Kidney tubule cell (primary cell): Measurements from ENCODE around the gene SEPTIN14.
"Not testable (repeated sequence)": the region's sequence is repeated elsewhere in the genome, so short reads cannot be mapped to it uniquely, and the experiment has no call there.

Experiments
- DNase-seq: peaks from one replicate; pipeline ENCODE4 v3.0.0-alpha.2; 2018; ENCODE audit warnings: low spot score

SEPTIN14 gene

DNA sequence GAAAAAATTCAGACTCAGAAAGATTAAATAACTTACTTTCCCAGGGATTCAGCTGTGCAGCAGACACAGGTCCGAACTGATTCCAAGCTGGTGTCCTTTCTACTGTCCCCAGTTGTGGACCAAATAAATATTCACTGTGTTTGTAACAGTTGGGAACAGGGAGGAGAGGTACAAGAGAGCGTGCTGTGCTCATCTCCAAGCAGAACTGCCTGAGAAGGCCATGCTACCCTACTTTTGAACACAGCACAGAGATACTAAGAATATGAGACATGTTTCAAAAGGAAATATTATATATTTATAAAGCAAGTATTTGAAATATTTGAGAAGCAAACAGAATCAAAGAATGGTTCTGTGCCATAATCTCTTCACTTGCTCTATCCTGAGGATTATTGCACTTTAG is at the start of gene SEPTIN14:
SEPTIN14 (minus strand) TSS at position 101 of the 400 bp plus-strand sequence. CDS start 756 bp downstream, outside the sequence.
- DNase-seq = not testable (repeated sequence)

DNA sequence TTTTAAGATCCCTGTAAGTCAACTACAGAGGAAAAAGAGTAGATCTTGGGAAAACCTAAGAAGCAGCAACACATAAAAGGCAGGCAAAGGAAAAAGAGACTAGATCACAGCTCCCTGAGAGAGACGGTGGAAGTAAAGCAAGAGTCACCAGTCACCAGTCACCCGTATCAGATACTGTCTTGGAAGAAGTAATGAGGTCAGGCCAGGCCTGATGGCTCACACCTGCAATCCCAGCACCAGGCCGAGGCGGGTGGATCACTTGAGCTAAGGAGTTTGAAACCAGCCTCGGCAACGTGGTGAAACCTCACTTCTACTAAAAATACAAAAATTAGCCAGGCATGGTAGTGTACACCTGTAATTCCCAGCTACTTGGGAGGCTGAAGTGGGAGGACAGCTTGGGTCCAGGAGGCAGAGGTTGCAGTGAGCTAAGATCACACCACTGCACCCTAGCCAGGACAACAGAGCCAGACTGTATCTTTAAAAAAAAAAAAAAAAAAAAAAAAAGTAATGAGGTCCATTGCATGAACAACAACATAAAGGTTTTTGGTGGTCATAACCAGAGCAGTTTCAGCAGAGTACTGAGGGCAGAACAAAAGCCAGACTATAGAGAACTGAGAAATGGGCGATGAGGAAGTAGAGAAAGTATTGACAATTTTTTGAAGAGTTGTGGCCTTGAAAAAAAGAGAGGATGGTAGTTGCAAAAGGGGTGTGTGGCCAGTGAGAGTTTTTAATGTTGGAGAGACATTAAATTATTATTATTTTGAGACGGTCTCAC is 41.6 kb upstream of the SEPTIN14 start:
- DNase-seq = no peak

DNA sequence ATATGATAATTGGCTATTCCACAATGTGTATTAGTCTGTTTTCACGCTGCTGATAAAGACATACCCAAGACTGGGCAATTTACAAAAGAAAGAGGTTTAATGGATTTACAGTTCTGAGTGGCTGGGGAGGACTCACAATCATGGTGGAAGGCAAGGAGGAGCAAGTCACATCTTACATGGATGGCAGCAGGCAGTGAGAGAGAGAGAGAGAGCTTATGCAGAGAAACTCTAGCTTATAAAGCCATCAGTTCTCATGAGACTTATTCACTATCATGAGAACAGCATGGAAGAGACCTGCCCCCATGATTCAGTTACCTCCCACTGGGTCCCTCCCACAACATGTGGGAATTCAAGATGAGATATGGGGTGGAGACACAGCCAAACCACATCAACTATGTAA is 38.5 kb upstream of the SEPTIN14 start:
- DNase-seq = not testable (repeated sequence)

DNA sequence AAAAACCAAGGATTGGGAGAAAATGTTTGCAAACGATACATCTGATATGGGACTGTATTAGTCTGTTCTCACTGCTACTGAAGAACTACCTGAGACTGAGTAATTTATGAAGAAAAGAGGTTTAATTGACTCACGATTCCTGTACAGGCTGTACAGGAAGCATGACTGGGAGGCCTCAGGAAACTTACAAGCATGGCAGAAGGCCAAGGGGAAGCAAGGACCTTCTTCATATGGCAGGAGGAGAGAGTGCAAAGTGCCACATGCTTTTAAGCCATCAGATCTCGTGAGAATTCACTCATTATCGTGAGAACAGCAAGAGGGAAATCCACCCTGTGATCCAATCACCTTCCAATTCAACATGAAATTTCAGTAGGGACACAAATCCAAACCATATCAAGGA is 35.7 kb upstream of the SEPTIN14 start:
- no peak for DNase-seq

DNA sequence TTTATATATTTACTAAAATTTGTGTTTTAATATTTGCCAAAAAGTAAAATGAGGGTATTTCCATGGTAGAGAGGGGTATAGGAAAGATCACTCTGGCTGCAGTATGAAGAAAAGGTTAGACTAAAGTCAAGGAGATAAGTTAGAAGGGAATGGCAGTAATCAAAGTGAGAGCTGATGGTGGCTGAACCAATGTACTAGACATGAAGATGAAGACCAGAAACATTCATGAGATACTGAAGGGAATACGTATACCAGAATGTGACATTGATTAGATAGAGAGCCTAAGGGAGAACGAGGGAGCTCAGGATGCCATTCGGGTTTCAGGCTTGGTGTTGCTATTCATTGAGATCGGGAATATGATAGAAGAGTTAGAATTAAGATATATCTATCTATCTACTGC is 32.5 kb upstream of the SEPTIN14 start:
- DNase-seq = no peak

DNA sequence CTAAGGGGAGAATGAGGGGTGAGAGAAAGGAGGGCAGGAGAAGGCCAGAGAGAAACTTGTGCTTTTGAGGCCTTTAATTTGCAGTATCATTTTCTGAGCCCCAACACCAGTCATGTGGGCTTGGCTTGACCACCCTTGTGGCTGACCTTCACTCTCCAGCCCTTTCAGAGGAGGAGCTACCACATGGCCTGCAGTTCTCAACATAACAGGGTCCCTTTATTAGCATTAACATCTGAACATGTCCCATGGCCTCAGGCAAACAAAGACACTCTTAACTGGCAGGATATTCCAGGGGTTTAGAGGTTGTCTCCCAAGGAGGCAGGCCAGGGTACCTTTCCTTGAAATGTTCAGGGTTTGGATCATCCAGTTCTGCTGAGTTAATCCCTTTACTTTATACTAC is 31.4 kb upstream of the SEPTIN14 start:
- no peak for DNase-seq

DNA sequence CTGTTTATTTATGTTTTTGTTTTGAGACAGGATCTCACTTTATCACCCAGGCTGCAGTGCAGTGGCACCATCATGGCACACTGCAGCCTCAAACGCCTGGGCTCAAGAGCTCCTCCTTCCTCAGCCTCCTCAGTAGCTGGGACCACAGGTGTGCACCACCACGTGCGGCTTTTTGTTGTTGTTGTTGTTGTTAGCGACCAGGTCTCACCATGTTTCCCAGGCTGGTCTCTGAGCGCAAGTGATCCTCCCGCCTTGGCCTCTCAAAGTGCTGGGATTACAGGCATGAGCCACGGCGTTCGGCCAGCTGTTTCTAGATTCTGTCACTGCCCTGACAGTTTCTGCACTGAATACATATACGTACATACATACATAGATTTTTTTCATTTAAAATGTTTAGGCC is 25.8 kb upstream of the SEPTIN14 start:
- not testable (repeated sequence) for DNase-seq

DNA sequence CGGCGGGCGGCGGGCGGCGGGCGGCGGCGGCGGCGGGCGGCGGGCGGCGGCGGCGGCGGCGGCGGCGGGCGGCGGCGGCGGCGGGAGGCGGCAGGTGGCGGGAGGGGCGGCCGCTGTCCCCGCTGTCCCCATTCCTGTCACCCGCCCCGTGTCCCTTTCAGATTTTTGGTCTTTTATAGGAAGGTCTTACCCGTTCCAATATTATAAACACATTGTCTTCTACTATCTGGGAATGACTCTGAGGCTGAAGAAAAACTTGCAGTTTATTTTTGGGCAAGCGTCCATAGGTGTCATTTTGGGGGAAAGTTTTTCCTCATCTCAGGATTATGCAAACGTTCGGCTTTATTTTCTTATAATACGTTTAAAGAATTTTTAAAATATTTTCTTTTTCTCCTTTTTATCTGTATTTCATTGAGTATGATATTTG is 25.3 kb upstream of the SEPTIN14 start:
- peak; percentile 9 for DNase-seq

DNA sequence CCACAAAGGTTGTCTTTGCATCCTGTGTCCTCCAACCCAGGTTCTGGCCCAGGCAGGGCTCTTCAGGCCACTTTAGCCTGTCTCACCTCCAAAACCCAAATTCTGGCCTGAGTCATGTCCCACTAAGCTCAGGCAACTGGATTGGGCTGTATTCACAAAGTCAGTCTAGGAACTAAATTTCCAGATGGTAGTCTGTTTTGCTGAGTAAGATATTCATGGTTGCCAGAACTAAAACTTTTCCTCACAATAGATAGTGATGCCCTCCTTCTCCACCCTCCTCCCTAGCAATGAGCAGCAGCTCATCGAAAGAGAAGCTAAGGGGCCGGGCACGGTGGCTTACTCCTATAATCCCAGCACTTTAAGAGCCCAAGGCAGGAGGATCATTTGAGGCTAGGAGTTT is 21.8 kb upstream of the SEPTIN14 start:
- DNase-seq = no peak

DNA sequence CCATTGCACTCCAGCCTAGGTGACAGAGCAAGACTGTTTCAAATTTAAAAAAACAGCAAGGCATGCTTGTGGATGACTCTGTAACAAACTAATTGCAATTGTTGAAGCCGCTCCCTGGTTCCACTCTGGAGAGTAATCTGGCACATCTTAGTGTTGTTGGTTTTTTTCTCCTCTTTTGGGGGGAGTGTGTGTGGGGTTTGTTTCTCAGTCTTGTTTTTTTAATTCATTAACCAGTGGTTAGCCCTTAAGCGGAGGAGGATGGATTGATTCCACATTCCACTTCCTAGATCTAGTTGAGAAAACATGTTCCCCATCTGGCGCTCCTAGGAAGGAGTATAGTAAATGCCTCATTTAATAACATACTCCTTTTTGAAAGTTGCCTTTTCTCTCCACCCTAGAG is 16.1 kb upstream of the SEPTIN14 start:
- no peak for DNase-seq

DNA sequence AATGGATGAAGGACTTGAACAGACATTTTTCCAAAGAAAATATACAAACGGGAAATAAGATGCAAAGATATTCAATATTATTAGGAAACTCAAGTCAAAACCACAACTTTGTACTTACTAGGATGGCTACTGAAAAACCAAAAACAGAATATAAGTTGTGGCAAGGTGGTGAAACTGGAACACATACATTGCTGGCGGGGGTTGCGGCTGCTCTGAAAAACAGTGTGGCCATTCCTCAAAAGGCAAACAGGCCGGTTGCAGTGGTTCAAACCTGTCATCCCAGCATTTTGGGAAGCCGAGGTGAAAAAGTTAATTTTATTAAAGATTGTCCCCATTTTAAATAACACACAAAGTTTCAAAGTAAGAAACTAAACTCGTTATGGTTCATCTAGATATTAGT is 14.8 kb upstream of the SEPTIN14 start:
- DNase-seq = no peak

DNA sequence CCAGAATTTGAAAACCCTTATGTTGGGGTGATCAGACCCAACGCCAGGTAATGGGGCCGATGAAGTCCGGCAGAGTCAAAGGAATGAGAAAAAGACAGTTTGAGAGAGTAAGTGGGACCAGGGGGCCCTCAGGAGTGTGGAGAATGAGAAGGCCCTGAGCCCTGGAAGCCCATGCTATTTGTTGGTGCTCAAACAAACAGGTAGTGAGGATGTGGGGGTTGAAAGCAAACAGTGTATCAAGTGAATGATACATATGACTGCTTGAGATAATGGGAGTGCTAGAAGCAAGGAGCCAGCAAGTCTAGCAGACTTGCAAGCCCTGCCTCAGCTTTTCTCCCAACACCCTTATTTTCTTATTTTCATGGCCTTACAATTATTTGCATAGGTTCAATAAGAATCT is 11.2 kb upstream of the SEPTIN14 start:
- DNase-seq = no peak

DNA sequence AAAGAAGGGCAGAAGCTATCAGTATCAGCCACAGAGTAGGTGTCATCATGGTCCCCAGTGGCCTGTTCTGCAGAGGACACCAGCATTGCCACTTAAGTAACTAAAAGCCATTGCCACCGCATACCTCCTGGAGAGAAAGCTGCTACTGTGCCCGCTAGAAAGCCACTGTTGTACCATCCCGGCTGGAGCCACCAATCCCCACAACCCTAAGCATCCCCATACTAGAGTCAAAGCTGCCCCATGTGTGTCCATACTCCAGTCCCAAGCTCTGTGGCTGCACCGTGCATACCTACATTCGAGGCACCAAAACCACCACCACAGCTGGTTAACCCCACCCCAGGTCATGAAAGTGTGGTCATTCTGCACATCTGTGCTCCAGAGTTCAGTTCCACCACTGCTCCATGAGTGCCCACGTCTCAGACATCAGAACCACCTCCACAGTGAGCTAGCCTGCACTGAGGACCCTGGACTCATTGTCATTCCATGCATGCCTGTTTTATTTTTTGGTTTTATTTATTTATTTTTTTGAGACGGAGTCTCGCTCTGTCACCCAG is 9.5 kb upstream of the SEPTIN14 start:
- DNase-seq = no peak

DNA sequence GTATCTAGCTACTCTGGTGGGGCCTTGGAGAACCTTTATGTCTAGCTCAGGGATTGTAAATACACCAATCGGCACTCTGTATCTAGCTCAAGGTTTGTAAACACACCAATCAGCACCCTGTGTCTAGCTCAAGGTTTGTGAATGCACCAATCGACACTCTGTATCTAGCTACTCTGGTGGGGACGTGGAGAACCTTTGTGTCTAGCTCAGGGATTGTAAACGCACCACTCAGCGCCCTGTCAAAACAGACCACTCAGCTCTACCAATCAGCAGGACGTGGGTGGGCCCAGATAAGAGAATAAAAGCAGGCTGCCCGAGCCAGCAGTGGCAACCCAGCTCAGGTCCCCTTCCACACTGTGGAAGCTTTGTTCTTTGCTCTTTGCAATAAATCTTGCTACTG is 6.4 kb upstream of the SEPTIN14 start:
- not testable (repeated sequence) for DNase-seq

DNA sequence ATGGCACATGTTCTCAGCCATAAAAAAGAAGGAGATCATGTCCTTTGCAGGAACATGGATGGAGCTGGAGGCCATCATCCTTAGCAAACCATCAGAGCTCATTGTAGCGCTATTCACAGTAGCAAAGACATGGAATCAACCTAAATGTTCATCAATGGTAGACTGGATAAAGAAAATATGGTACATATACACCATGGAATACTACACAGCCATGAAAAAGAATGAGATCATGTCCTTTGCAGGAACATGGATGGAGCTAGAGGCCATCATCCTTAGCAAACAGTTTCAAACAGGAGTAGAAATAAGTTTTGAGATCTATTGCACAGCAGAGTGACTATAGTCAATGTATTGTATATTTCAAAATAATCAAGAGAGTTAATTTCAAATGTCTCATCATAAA is 17.4 kb downstream of the SEPTIN14 start:
- DNase-seq = not testable (repeated sequence)

DNA sequence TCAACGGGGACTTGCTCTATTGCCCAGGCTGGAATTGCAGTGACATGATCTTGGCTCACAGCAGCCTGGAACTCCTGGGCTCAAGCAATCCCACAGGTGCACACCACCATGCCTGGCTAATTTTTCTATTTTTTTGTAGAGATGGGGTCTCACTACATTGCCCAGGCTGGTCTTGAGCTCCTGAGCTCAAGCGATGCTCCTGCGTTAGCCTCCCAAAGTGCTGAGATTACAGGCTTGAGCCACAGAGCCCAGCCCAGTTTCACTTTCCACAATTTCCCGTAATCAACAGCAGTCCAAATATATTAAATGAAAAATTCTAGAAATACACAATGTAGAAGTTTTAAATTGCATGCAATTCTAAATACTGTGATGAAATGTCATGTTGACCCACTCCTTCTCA is 24.0 kb downstream of the SEPTIN14 start:
- DNase-seq = no peak

DNA sequence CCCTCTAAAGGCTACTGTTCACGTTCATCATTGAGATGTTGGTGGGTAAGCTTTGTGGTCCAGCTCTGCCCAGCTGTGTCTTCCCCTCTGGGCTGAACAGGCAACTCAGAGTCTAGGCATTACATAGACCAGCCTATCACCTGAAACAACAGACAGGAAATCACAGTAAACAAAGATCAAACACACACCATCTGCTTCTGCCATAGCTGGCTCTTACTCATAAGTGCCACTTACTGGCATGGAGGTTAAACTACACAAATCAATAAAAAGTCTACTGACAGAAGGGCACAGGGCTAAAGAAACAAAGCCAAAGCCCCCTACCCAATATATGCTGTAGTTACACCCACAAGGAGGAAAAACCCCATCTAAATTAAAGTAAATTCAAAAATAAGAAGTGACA is 35.0 kb downstream of the SEPTIN14 start:
- no peak for DNase-seq

DNA sequence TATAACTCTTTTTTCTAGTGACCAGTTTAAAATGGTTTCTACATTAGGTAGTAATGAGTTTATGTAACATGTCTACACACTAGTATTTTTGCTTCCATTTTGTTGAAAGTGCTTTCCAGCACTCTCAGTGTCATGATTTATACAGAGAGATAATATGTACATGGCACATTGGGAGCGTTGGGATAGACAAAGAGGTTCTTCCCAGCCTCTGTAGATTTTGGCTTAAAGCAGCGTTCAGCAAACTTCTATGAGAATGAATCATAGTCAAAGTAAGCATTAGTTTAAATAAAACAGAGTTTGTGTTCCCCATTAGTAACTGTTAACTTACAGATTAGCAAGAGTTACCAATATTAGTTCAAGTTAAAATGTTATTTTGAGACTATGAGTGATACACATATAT is 43.9 kb downstream of the SEPTIN14 start:
- no peak for DNase-seq

DNA sequence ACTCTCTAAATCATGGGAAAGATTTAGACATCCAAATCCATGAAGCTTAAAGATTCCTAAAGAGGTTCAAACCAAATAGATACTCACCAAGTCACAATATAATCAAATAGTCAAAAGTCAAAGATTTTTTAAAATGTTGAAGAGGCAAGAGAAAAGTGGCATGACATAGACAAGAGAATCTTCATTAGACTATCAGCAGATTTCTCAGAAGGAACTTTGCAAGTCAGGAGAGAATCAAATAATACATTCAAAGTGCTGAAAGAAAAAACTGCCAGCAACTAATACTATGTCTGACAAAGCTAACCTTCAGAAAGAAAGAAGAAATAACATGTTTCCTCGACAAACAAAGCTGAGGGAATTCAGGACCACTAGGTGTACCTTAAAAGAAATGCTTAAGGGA is 65.3 kb downstream of the SEPTIN14 start:
- DNase-seq = not testable (repeated sequence)

DNA sequence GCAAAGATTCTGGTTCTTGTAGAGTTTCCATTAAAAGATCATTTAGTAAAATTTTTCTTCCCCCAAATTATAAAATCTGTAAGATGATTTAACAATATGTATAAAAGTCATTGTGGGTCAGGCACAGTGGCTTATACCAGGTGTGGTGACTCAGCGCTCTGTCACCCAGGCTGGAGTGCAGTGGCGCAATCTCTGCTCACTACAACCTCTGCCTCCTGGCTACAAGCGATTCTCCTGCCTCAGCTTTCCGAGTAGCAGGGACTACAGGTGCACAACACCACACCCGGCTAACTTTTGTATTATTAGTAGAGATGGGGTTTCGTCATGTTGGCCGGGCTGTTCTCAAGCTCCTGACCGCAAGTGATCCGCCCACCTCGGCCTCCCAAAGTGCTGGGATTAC is 68.0 kb downstream of the SEPTIN14 start:
- DNase-seq = peak; percentile 30

DNA sequence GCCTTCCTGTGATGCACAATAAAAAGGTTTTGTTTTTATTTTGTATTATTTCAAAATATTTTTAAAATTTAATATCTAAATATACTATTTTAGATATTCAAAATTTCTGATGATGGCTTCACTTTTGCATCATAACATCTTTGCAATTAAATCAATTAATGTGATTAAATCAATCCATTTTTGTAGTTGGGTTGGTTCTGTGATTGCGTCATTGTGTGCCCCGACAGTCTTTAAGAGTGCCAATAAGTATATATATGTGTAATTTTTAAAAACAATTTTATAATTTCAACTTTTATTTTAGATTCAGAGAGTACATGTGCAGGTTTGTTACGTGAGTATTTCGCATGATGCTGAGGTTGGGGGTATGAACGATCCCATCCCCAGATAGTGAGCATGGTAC is 70.5 kb downstream of the SEPTIN14 start:
- no peak for DNase-seq

DNA sequence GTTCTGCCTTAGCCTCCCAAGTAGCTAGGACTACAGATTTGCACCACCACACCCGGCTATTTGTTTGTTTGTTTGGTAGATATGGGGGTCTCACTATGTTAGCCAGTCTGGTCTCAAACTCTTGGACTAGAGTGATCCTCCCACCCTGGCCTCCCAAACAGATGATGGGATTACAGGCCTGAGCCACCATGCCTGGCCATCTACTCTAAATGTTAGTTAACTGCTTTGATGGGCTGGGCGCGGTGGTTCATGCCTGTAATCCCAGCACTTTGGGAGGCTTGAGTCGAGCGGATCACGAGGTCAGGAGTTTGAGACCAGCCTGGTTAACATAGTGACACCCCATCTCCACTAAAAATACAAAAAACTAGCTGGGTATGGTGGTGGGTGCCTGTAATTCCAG is 74.8 kb downstream of the SEPTIN14 start:
- no peak for DNase-seq

DNA sequence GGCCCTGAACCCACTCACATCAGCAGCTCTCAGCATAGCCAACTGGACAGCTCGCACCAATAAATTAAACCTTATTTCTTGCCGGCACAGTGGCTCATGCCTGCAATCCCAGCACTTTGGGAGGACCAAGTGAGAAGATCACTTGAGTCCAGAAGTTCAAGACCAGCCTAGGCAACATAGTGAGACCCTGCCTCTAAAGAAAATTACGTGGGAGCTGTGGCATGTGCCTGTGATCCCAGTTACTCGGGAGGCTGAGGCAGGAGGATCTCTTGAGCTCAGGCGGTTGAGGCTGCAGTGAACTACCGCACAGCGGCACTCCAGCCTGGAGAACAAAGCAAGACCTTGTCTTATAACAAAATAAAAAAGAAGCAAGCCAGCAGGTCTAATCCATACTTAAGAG is 75.7 kb downstream of the SEPTIN14 start:
- no peak for DNase-seq

DNA sequence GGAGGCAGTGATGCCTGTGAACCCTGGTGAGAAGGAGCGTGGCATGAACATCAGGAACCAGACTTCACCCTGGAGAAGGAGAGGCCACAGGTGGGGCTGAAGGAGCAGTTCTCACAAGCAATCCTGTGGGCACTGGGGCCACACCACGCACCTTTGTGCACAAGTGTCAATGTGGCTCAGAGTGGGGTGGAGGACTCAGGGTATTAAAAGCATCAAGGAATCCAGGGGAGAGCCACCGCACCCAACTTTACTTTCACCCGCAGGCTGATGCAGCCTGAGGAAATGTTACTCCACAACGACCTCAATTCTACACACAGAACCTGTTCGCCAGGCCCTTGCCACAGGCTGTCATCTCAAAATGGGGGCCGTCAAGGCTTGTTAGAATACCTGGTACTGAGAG is 77.1 kb downstream of the SEPTIN14 start:
- not testable (repeated sequence) for DNase-seq
